ENCODE measurements around the gene TRAFD1.

- TF ChIP-seq POLR2AphosphoS5 (IDR thresholded peaks at IDR 0.05; ENCODE audit: borderline replicate concordance, low read depth, low read length) (no peak), EZH2 (IDR thresholded peaks at IDR 0.05) (no peak)
Observed at GRCh38 chr12:112165624-112166023, 40.3 kb downstream of the TRAFD1 start.
